Lower lobe of right lung (tissue), 2 donors: ENCODE data around the gene TBKBP1. TPM values are rescaled to one million over a fixed set of nuclear protein-coding genes. Genes with fewer than 3 reads are reported as not detected.

Experiments used
- ATAC-seq, 2 donors: fragments of 200-7000 bp; cut with Tn5 transposase; one replicate each; pipeline ENCODE4 v1.9.1; 2020 to 2022; ENCODE audit warnings: mild to moderate bottlenecking in 2 of 2, moderate library complexity in 2 of 2
- DNase-seq: peaks from one replicate; pipeline ENCODE4 v3.0.0-alpha.2; 2020
- H3K27ac ChIP-seq: fragments of 200-600 bp; one replicate; pipeline ENCODE4 v1.8.0; 2022
- H3K27me3 ChIP-seq: fragments of 200-600 bp; one replicate; pipeline ENCODE4 v1.8.0; 2022; ENCODE audit warnings: low read depth
- H3K36me3 ChIP-seq: fragments of 200-600 bp; one replicate; pipeline ENCODE4 v1.8.0; 2022; ENCODE audit warnings: mild to moderate bottlenecking
- H3K4me1 ChIP-seq: fragments of 200-600 bp; one replicate; pipeline ENCODE4 v1.8.0; 2022
- H3K4me3 ChIP-seq: fragments of 200-600 bp; one replicate; pipeline ENCODE4 v1.8.0; 2022; ENCODE audit warnings: mild to moderate bottlenecking
- H3K9me3 ChIP-seq: fragments of 200-600 bp; one replicate; pipeline ENCODE4 v1.8.0; 2022
- intact Hi-C: fragments of 100-400 bp; cut with DNase I; formaldehyde crosslinking; loops from one replicate; pipeline ENCODE4 v1.11.0; 2022
- total RNA-seq: library from RNA; stranded (reverse); fragmentation: NEBNext Ultra II Directional; extraction: Animal tissue kit (Norgen Biotek cat#: 25700); gene quantifications from one replicate; pipeline ENCODE4 v1.2.1, GENCODE V29; 2021
- TF ChIP-seq, protein P1 (sequence below): fragments of 200-600 bp; IDR thresholded peaks from one replicate; pipeline ENCODE4 v1.8.0; 2022; ENCODE audit warnings: antibody characterized with exemption, mild to moderate bottlenecking
- donor health status: DM: no; HTN: yes; CAD: no; lungs with severe emphysema.

The TBKBP1 gene
- total RNA-seq, 1 donor from 2014 or later, result 8.3 TPM

DNA sequence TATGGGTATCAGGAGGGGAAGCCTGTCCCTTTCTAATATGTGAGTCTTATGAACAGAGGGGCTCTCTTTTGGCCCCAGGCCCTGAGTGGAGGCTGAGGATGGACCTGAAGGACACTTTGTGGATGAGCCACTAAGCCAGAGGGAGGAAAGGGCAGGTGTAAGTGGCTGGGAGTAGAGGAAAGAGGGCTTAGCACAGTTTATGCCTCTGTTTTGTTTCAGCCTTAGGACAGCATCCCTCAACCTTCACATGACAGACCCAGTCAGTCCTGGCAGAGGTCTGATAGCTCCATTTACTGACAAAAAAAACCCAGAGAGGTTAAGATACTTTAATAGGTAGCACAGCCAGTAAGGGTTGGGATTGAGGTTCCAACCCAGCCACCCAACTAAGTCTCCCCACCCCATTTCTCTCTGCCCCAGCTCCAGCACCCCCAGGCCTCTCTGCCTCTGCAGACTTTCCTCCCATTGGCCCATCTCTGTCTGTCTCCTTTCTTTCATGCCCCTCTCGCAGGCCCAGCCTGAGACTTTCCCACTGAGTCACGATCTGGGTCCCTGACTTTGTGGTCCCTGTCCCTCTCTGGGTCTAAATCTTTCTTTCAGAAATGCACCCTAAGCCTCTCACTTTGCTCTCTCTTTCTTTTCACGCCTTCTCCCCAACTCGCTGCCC is 34.4 kb downstream of the TBKBP1 start:
- ATAC-seq (no peak), DNase-seq (peak; percentile 9)
- Histone ChIP-seq H3K4me1 (peaks cover 13% of the 10 kb centered on the region), H3K36me3 (no peaks in the 10 kb centered on the region), H3K9me3 (no peaks in the 10 kb centered on the region), H3K4me3 (no peak overlapping the region), H3K27ac (no peak overlapping the region), H3K27me3 (peaks cover 49% of the 10 kb centered on the region)
- intact Hi-C loops, result no loop called here
- TF ChIP-seq, protein P1, sequence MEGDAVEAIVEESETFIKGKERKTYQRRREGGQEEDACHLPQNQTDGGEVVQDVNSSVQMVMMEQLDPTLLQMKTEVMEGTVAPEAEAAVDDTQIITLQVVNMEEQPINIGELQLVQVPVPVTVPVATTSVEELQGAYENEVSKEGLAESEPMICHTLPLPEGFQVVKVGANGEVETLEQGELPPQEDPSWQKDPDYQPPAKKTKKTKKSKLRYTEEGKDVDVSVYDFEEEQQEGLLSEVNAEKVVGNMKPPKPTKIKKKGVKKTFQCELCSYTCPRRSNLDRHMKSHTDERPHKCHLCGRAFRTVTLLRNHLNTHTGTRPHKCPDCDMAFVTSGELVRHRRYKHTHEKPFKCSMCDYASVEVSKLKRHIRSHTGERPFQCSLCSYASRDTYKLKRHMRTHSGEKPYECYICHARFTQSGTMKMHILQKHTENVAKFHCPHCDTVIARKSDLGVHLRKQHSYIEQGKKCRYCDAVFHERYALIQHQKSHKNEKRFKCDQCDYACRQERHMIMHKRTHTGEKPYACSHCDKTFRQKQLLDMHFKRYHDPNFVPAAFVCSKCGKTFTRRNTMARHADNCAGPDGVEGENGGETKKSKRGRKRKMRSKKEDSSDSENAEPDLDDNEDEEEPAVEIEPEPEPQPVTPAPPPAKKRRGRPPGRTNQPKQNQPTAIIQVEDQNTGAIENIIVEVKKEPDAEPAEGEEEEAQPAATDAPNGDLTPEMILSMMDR, result no peak

DNA sequence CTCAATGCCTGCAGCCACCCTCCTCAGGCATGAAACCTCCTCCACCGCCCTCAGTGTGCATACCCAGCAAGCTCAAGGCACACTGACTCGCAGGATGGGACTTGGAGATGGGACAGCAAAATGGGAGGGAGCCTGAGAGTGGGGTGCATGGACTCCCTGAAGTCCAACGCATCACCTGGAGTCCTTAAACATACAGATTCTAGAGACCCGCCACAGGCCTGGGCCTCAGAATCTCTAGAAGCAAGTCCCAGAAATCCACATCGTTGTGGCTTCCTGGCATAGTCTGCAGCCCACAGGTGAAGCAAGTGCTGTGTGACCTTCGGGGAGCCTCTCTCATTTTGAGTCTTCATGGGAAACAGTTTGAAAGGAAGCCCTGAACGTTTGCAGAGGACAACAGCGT is 35.5 kb downstream of the TBKBP1 start:
- ATAC-seq (no peak), DNase-seq (peak; percentile 20)
- peaks cover 19% of the 10 kb centered on the region for H3K4me1 ChIP-seq
- H3K36me3 ChIP-seq, result no peaks in the 10 kb centered on the region
- TF ChIP-seq, protein P1, result no peak
- H3K27ac ChIP-seq, result no peak overlapping the region
- no peak overlapping the region for H3K4me3 ChIP-seq
- H3K9me3 ChIP-seq, result no peaks in the 10 kb centered on the region
- intact Hi-C loops, result no loop called here
- peaks cover 58% of the 10 kb centered on the region for H3K27me3 ChIP-seq

DNA sequence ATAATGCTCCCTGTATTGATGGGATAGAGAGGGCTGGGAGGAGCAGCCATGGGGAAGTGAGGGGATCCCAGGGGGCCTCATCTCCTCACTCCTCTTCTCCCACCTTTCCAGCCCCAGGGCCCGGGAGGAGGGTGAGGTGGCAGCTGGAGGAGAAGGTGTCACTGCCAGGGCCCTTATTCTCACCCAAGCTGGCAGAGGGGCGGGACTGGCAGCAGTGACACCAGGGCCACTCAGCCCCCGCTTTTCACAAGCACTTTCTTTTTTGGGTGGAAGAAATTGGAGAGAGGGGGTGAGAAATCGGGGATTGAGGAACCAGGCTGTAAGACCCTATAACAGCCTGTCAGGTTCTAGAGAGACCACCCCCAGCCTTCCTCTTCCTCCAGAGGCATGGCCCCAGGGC is 36.7 kb downstream of the TBKBP1 start:
- Histone ChIP-seq H3K4me1 (peaks cover 19% of the 10 kb centered on the region), H3K27me3 (peaks cover 61% of the 10 kb centered on the region), H3K4me3 (no peak overlapping the region), H3K9me3 (no peaks in the 10 kb centered on the region), H3K27ac (no peak overlapping the region), H3K36me3 (no peaks in the 10 kb centered on the region)
- TF ChIP-seq, protein P1, result no peak
- DNase-seq (no peak), ATAC-seq (no peak)
- intact Hi-C loops, result no loop called here

DNA sequence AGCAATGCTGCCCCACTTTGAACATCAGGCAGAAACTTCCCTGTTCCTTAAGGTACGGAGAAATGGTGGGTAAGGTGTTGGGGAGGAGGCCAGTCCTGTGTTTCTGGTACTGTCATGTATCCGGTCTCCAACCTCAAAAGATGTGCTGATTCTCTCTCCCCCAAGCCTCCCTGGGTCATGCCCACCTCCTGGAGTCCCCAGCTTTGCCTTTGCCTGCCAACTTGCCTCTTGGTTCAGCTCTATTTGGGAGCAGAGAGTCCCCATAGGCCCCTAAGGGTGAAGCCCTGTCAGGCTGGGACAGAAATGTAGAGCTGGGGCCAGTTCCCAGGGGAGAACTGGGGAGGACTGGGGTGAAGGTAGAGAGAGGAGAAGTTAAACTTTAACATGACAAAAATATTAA is 37.4 kb downstream of the TBKBP1 start:
- intact Hi-C loops, result no loop called here
- H3K27ac ChIP-seq, result no peak overlapping the region
- DNase-seq, result no peak

DNA sequence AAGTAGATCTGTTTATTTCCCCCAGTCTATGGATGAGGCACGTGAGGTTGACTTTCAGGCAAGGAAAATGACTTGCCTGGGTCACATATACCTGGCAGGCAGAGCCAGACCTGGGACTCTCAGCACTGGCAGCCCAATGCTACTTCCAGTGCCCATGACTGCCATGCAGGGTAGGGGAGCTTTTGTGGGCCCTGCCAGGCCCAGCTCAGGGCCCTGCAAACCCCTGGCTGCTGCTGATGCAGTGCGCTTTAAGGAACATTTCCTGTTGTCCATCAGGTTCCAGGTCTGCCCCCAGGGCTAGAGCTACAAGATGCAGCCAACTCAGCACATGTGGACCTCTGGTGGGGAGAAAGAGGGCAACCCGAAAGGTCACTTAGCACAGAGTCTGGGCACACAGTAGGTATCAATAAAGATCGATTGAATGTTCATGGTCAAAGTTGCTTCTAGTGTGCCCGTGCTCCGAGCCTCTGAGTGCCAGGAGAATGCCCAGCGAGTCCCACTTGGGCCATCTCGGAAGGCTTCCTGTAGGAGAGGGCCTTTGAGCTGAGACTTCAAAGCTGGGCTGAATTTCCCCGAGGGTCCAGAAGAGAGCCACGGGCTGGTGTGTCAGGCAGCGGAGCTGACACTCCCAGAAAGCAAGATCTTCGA is 38.6 kb downstream of the TBKBP1 start:
- no peak for DNase-seq
- H3K36me3 ChIP-seq, result no peaks in the 10 kb centered on the region
- no peaks in the 10 kb centered on the region for H3K9me3 ChIP-seq
- no peak overlapping the region for H3K27ac ChIP-seq
- peak overlapping the region; percentile 48 for H3K4me3 ChIP-seq
- ATAC-seq, result no peak
- TF ChIP-seq, protein P1, result no peak
- intact Hi-C loops, result no loop called here
- H3K27me3 ChIP-seq, result peaks cover 57% of the 10 kb centered on the region
- H3K4me1 ChIP-seq, result peaks cover 19% of the 10 kb centered on the region

More for the DNA sequence above, 37.4 kb downstream of the TBKBP1 start:
- Histone ChIP-seq H3K9me3 (no peaks in the 10 kb centered on the region), H3K27me3 (peaks cover 57% of the 10 kb centered on the region), H3K4me3 (no peak overlapping the region), H3K36me3 (no peaks in the 10 kb centered on the region), H3K4me1 (peaks cover 19% of the 10 kb centered on the region)
- TF ChIP-seq, protein P1, result no peak
- ATAC-seq, result no peak
